ENCODE results near the gene GLIPR1. TPM values are rescaled to one million over a fixed set of nuclear protein-coding genes. Genes with fewer than 3 reads are reported as not detected.

GLIPR1 gene
- total and polyA plus RNA-seq, 2 donors (not counting 3 experiments of a cell fraction or from before 2014, with no cell fraction given) = 98.8 to 108 TPM

- no peaks in the 10 kb centered on the region for H3K79me2 ChIP-seq (ENCODE audit: control insufficient read depth, insufficient read depth, low read length)
- intact Hi-C loops (cut with micrococcal nuclease) = no loop called here
- CTCF ChIA-PET = interaction anchor here (1.2 to 2.4 kb wide), 6 partner anchors 12 to 494 kb away, joined by 3 to 7 read pairs (median 5); no protein-coding TSS in a partner anchor
Observed at GRCh38 chr12:75542942-75543341, 62.4 kb downstream of the GLIPR1 start.

GRCh38 chr12:75543529-75543928 is 63.0 kb downstream of the GLIPR1 start:
- H3K27me3 ChIP-seq (ENCODE audit: control insufficient read depth in 2 of 2, insufficient read depth in 2 of 2, low read length in 2 of 2) = no peaks in the 10 kb centered on the region
- DNase-seq (ENCODE audit: low read depth, low spot score) (no peak), FAIRE-seq (no peak)
- H3K4me3 ChIP-seq (replicated peaks in 1 of 3; ENCODE audit: insufficient read depth in 1 of 3, low read depth in 1 of 3, low read length in 3 of 3) = no peak overlapping the region
- POLR2A ChIA-PET = no interaction called here
- no peak for TF ChIP-seq CTCF (IDR thresholded peaks at IDR 0.05; ENCODE audit: extremely low read depth in 1 of 2, insufficient read depth in 1 of 2, low read depth in 1 of 2, low read length in 2 of 2)
- no peak for TF ChIP-seq EZH2 (IDR thresholded peaks at IDR 0.05; ENCODE audit: borderline replicate concordance, low read depth, low read length, severe bottlenecking)
- CTCF ChIA-PET = interaction anchor here (1.2 to 2.4 kb wide), 6 partner anchors 11 to 494 kb away, joined by 3 to 7 read pairs (median 5); no protein-coding TSS in a partner anchor
- intact Hi-C loops (cut with micrococcal nuclease) (no loop called here), dilution Hi-C loops (cut with MboI; ENCODE audit: extremely low pct_ligation_motif_present, low sequenced_read_pairs) (no loop called here)
- no peak overlapping the region for H2AFZ ChIP-seq (ENCODE audit: low read depth, low read length)
- no peaks in the 10 kb centered on the region for H4K20me1 ChIP-seq (replicated peaks; ENCODE audit: control insufficient read depth, extremely low read depth, insufficient read depth, low read length)
- no peak overlapping the region for H3K9ac ChIP-seq (replicated peaks; ENCODE audit: extremely low read depth, insufficient read depth, low read length)
- H3K36me3 ChIP-seq (ENCODE audit: control insufficient read depth in 2 of 2, extremely low read depth in 1 of 2, insufficient read depth in 2 of 2, low read length in 2 of 2) = no peaks in the 10 kb centered on the region
- H3K4me2 ChIP-seq (ENCODE audit: insufficient read depth, low read length) = no peak overlapping the region
- no peaks in the 10 kb centered on the region for H3K79me2 ChIP-seq (ENCODE audit: control insufficient read depth, insufficient read depth, low read length)
- H3K9me3 ChIP-seq (replicated peaks; ENCODE audit: control insufficient read depth, insufficient read depth, low read length) = no peaks in the 10 kb centered on the region
- H3K9me1 ChIP-seq (replicated peaks; ENCODE audit: control insufficient read depth, extremely low read depth, insufficient read depth, low read length) = no peaks in the 10 kb centered on the region
- no peak overlapping the region for H3K27ac ChIP-seq (ENCODE audit: insufficient read depth, low read depth, low read length)
- no TSS peak for BruUV-seq (replicated peaks)
- H3K4me1 ChIP-seq (ENCODE audit: control insufficient read depth, extremely low read depth, insufficient read depth, low read length) = peaks cover 9% of the 10 kb centered on the region

More at GRCh38 chr12:75542942-75543341, 62.4 kb downstream of the GLIPR1 start:
- FAIRE-seq (no peak), DNase-seq (ENCODE audit: low read depth, low spot score) (no peak)
- H2AFZ ChIP-seq (ENCODE audit: low read depth, low read length) = no peak overlapping the region
- H3K4me3 ChIP-seq (replicated peaks in 1 of 3; ENCODE audit: insufficient read depth in 1 of 3, low read depth in 1 of 3, low read length in 3 of 3) = no peak overlapping the region
- peaks cover 9% of the 10 kb centered on the region for H3K4me1 ChIP-seq (ENCODE audit: control insufficient read depth, extremely low read depth, insufficient read depth, low read length)
- H3K9me3 ChIP-seq (replicated peaks; ENCODE audit: control insufficient read depth, insufficient read depth, low read length) = no peaks in the 10 kb centered on the region
- POLR2A ChIA-PET = no interaction called here
- no peak overlapping the region for H3K9ac ChIP-seq (replicated peaks; ENCODE audit: extremely low read depth, insufficient read depth, low read length)
- no peaks in the 10 kb centered on the region for H3K9me1 ChIP-seq (replicated peaks; ENCODE audit: control insufficient read depth, extremely low read depth, insufficient read depth, low read length)
- no peaks in the 10 kb centered on the region for H3K36me3 ChIP-seq (ENCODE audit: control insufficient read depth in 2 of 2, extremely low read depth in 1 of 2, insufficient read depth in 2 of 2, low read length in 2 of 2)
- H3K4me2 ChIP-seq (ENCODE audit: insufficient read depth, low read length) = no peak overlapping the region
- no TSS peak for BruUV-seq (replicated peaks)
- TF ChIP-seq FOS (IDR thresholded peaks at IDR 0.05; ENCODE audit: borderline replicate concordance, insufficient read depth, low read length) (peak; percentile 44), POLR2A (IDR thresholded peaks at IDR 0.05; ENCODE audit: low read depth, low read length) (no peak)
- H3K27ac ChIP-seq (ENCODE audit: insufficient read depth, low read depth, low read length) = no peak overlapping the region
- no peaks in the 10 kb centered on the region for H4K20me1 ChIP-seq (replicated peaks; ENCODE audit: control insufficient read depth, extremely low read depth, insufficient read depth, low read length)
- H3K27me3 ChIP-seq (ENCODE audit: control insufficient read depth in 2 of 2, insufficient read depth in 2 of 2, low read length in 2 of 2) = no peaks in the 10 kb centered on the region
- dilution Hi-C loops (cut with MboI; ENCODE audit: extremely low pct_ligation_motif_present, low sequenced_read_pairs) = no loop called here
